HEK293T (cell line): ENCODE measurements around the gene HM13.

ENCODE experiments used
- ARNT ChIP-seq: fragments of 450-650 bp; IDR thresholded peaks from 2 replicates; pipeline ENCODE4 v1.6.1; 2017; ENCODE audit warnings: mild to moderate bottlenecking
- FOXA1 ChIP-seq: fragments of 450-650 bp; IDR thresholded peaks from 2 replicates; pipeline ENCODE4 v1.6.1; 2016; ENCODE audit warnings: mild to moderate bottlenecking
- FOXK2 ChIP-seq: fragments of 450-650 bp; IDR thresholded peaks from 2 replicates; pipeline ENCODE4 v1.6.1; 2016; ENCODE audit warnings: mild to moderate bottlenecking
- L3MBTL2 ChIP-seq: fragments of 450-650 bp; conservative IDR thresholded peaks from 2 replicates; pipeline ENCODE4 v1.6.1; 2016; ENCODE audit warnings: mild to moderate bottlenecking
- SP1 ChIP-seq: fragments of 450-650 bp; IDR thresholded peaks from 2 replicates; pipeline ENCODE4 v1.6.1; 2017
- TARDBP ChIP-seq: fragments of 450-650 bp; IDR thresholded peaks from 2 replicates; pipeline ENCODE4 v1.6.1; 2016

DNA sequence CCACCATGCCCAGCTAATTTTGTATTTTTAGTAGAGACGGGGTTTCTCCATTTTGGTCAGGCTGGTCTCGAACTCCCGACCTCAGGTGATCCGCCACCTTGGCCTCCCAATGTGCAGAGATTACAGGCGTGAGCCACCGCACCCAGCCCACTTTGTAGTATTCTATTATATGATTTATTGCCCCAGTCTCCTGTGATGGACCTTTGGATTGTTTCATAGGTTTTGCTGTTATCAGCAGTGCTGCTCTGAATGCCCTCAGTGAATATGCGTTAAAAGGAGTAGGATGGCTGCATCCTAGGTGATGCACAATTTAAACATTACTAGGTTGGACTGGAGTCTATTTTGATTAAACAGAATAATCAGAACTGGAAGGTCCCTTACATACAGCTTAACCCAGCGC, 101.2 kb downstream of the HM13 start:
- TF ChIP-seq TARDBP: no peak
- no peak for TF ChIP-seq L3MBTL2
- no peak for TF ChIP-seq FOXA1
- TF ChIP-seq ARNT: no peak
- TF ChIP-seq SP1: no peak
- TF ChIP-seq FOXK2: no peak
